B cell (primary cell): ENCODE results near the gene RPS21. TPM values are rescaled to one million over a fixed set of nuclear protein-coding genes. Genes with fewer than 3 reads are reported as not detected.

Source experiments
- ATAC-seq: fragments of 200-7000 bp; cut with Tn5 transposase; one replicate; pipeline ENCODE4 v1.10.0; 2021; ENCODE audit warnings: low read depth, mild to moderate bottlenecking, moderate number of reproducible peaks, moderate library complexity
- CTCF ChIA-PET: fragments of 350-600 bp; sonication (Branson Sonifier 250); formaldehyde crosslinking; loops from one replicate; lab custom pipeline; 2021; ENCODE audit warnings: antibody characterized with exemption, inconsistent platforms; lab: Charles Lee
- POLR2A ChIA-PET: fragments of 350-600 bp; sonication (Branson Sonifier 250); formaldehyde crosslinking; loops from one replicate; lab custom pipeline; 2021; ENCODE audit warnings: antibody characterized with exemption; lab: Charles Lee
- DNase-seq: peaks from one replicate; pipeline ENCODE4 v3.0.0; 2013
- H2AFZ ChIP-seq: 2 replicates; pipeline ENCODE4 v1.6.1; 2012; ENCODE audit warnings: mild to moderate bottlenecking, low read depth, low read length; ENCODE audit not compliant: insufficient read depth, poor library complexity, severe bottlenecking
- H3K27ac ChIP-seq, 2 donors: 1 replicate in 1 of 2; 2 replicates in 1 of 2; pipeline ENCODE4 v1.5.1; 2012 to 2013; ENCODE audit warnings: low read length in 2 of 2, mild to moderate bottlenecking in 2 of 2, moderate library complexity in 1 of 2
- H3K27me3 ChIP-seq, 4 experiments: fragments of 200-600 bp in 1 of 4; sonication (generic) in 1 of 4; replicated peaks in 1 of 4; 1 replicate in 2 of 4; 2 replicates in 2 of 4; pipeline versions ENCODE4 v1.6.1 to v1.7.0; 2013 to 2016; ENCODE audit warnings: low read length in 3 of 4, mild to moderate bottlenecking in 2 of 4, mixed read lengths in 1 of 4, moderate library complexity in 1 of 4; ENCODE audit not compliant: insufficient read depth in 4 of 4, control insufficient read depth in 3 of 4; ENCODE audit errors: control extremely low read depth in 1 of 4
- H3K36me3 ChIP-seq, 2 experiments: replicated peaks in 1 of 2; 1 replicate in 1 of 2; 2 replicates in 1 of 2; pipeline versions ENCODE4 v1.6.1 to v1.7.1; 2013; ENCODE audit warnings: low read length in 1 of 2; ENCODE audit not compliant: insufficient read depth in 2 of 2, control insufficient read depth in 1 of 2; ENCODE audit errors: control extremely low read depth in 1 of 2, extremely low read depth in 1 of 2
- H3K4me1 ChIP-seq, 2 donors: fragments of 200-600 bp in 1 of 2; sonication (generic) in 1 of 2; 1 replicate in 1 of 2; 2 replicates in 1 of 2; pipeline versions ENCODE4 v1.5.1 to v1.6.1; 2013 to 2017; ENCODE audit warnings: low read length in 2 of 2; ENCODE audit not compliant: control insufficient read depth in 2 of 2, insufficient read depth in 2 of 2
- H3K4me2 ChIP-seq: replicated peaks from 2 replicates; pipeline ENCODE3; 2012; ENCODE audit warnings: mild to moderate bottlenecking, low read depth, low read length; ENCODE audit not compliant: poor library complexity, severe bottlenecking
- H3K4me3 ChIP-seq, 5 experiments: fragments of 200-600 bp in 1 of 5; sonication (generic) in 1 of 5; 1 replicate in 3 of 5; 2 replicates in 2 of 5; pipeline versions ENCODE4 v1.5.1 to v1.7.0; 2011 to 2016; ENCODE audit warnings: low read length in 4 of 5, mild to moderate bottlenecking in 4 of 5, low read depth in 2 of 5, control low read depth in 1 of 5, moderate library complexity in 1 of 5; ENCODE audit not compliant: insufficient read depth in 1 of 5; ENCODE audit errors: control extremely low read depth in 1 of 5, extremely low read depth in 1 of 5
- H3K79me2 ChIP-seq: fragments of 200-600 bp; sonication (generic); one replicate; pipeline ENCODE4 v1.6.0; 2016; ENCODE audit warnings: low read length; ENCODE audit not compliant: control insufficient read depth, insufficient read depth
- H3K9ac ChIP-seq: fragments of 200-600 bp; sonication (generic); 2 replicates; pipeline ENCODE4 v1.6.1; 2017; ENCODE audit warnings: mild to moderate bottlenecking, low read length, moderate library complexity
- H3K9me3 ChIP-seq, 3 donors: one replicate each; pipeline versions ENCODE4 v1.6.1 to v1.7.1; 2013; ENCODE audit warnings: low read length in 2 of 3; ENCODE audit not compliant: control insufficient read depth in 2 of 3, insufficient read depth in 1 of 3; ENCODE audit errors: control extremely low read depth in 1 of 3
- H4K20me1 ChIP-seq: 2 replicates; pipeline ENCODE4 v1.6.0; 2012; ENCODE audit warnings: mild to moderate bottlenecking, low read length; ENCODE audit not compliant: insufficient read depth, control insufficient read depth, poor library complexity, severe bottlenecking
- H3K27ac Mint-ChIP-seq: one replicate; pipeline ENCODE4 v1.8.0; 2021; ENCODE audit warnings: mixed read lengths
- H3K27me3 Mint-ChIP-seq: one replicate; pipeline ENCODE4 v1.8.0; 2021; ENCODE audit warnings: mixed read lengths
- H3K4me1 Mint-ChIP-seq: one replicate; pipeline ENCODE4 v1.8.0; 2021; ENCODE audit warnings: mixed read lengths
- H3K4me3 Mint-ChIP-seq: one replicate; pipeline ENCODE4 v1.8.0; 2021; ENCODE audit warnings: mixed read lengths
- H3K9me3 Mint-ChIP-seq: one replicate; pipeline ENCODE4 v1.8.0; 2022; ENCODE audit warnings: mixed read lengths; ENCODE audit not compliant: insufficient read depth
- CTCF ChIP-seq: fragments of 200-600 bp; IDR thresholded peaks from one replicate; pipeline ENCODE4 v1.8.0; 2022; ENCODE audit warnings: antibody characterized with exemption, mild to moderate bottlenecking
- EZH2 ChIP-seq: IDR thresholded peaks from 2 replicates; pipeline ENCODE4 v1.6.1; 2012; ENCODE audit warnings: borderline replicate concordance, low read depth, mild to moderate bottlenecking, moderate library complexity, low read length; ENCODE audit not compliant: insufficient read depth, poor library complexity, severe bottlenecking
- WGBS: methylation state at CpG from one replicate; pipeline ENCODE4 v1.1.5; 2013; ENCODE audit warnings: missing lambda C conversion rate; ENCODE audit not compliant: insufficient coverage; 5-methylcytosine and 5-hydroxymethylcytosine counted together
- intact Hi-C: fragments of 100-400 bp; cut with micrococcal nuclease; formaldehyde crosslinking; loops from one replicate; pipeline ENCODE4 v1.10.0; 2022
- polyA plus RNA-seq: library from polyadenylated mRNA; depleted of rRNA; stranded (reverse); fragments of >200 nt; gene quantifications from 2 replicates; pipeline ENCODE4 v1.2.3, GENCODE V29; 2012
- total RNA-seq, 2 donors: library from RNA; stranded (reverse); fragments of 120-200 nt in 1 of 2; gene quantifications; 1 replicate in 1 of 2; 2 replicates in 1 of 2; pipeline versions ENCODE4 v1.2.3 to v1.2.4, GENCODE V29; 2013 to 2022

RPS21 gene
- total and polyA plus RNA-seq, 2 donors (not counting 1 experiment from before 2014, with no cell fraction given), result 2,653 to 9,603 TPM

GRCh38 chr20:62387219-62387913 is 463 bp downstream of the RPS21 start:
- Histone ChIP-seq H3K79me2 (peaks cover 46% of the 10 kb centered on the region), H3K9ac (peak overlapping the region; percentile 81), H3K4me2 (peak overlapping the region; percentile 98), H3K36me3 (peaks cover 2 to 33% of the 10 kb centered on the region in 2 experiments), H3K4me3 (peak overlapping the region; percentile 77 to 93 (median 91)), H2AFZ (peak overlapping the region; percentile 87), H3K27me3 (no peaks in the 10 kb centered on the region), H3K4me1 (peaks cover 18 to 33% of the 10 kb centered on the region in 2 donors), H4K20me1 (peaks cover 39% of the 10 kb centered on the region), H3K27ac (peak overlapping the region; percentile 8 to 88), H3K9me3 (no peaks in the 10 kb centered on the region)
- peak overlapping the region; percentile 94 for H3K27ac Mint-ChIP-seq
- H3K9me3 Mint-ChIP-seq, result no peaks in the 10 kb centered on the region
- CTCF ChIA-PET, result interaction anchor here (0.7 to 2.8 kb wide), 6 partner anchors 20 to 420 kb away, joined by 3 to 10 read pairs (median 4); partner anchors contain the start of gene LAMA5
- peaks cover 42% of the 10 kb centered on the region for H3K4me1 Mint-ChIP-seq
- POLR2A ChIA-PET, result interaction anchor here (0.6 to 1.3 kb wide), 13 partner anchors 20 to 407 kb away, joined by 3 to 8 read pairs (median 4); partner anchors contain the start of genes ADRM1 and PSMA7
- TF ChIP-seq CTCF (no peak), EZH2 (no peak)
- DNase-seq (no peak), ATAC-seq (no peak)
- intact Hi-C loops, result loop anchor here (1.0 to 10.0 kb wide), 7 partner anchors 20 to 405 kb away; partner anchors contain the start of genes ADRM1, CABLES2, LSM14B and MTG2
- H3K4me3 Mint-ChIP-seq, result peak overlapping the region; percentile 94
- no peaks in the 10 kb centered on the region for H3K27me3 Mint-ChIP-seq
- 4% methylated on average over 45 of the region's 47 CpGs for WGBS
